Cardiac muscle cell (in vitro differentiated cells and primary cell): ENCODE data around the gene SLC16A2. TPM values are rescaled to one million over a fixed set of nuclear protein-coding genes. Genes with fewer than 3 reads are reported as not detected.

Source experiments
- DNase-seq, 2 donors: peaks; one replicate each; pipeline versions ENCODE4 v3.0.0 to v3.0.0-alpha.2; 2010 to 2017; ENCODE audit warnings: low read depth in 1 of 2, low spot score in 1 of 2
- H3K27ac ChIP-seq: fragments of 200-600 bp; sonication (generic); 2 replicates; pipeline ENCODE4 v1.5.1; 2016
- H3K27me3 ChIP-seq: fragments of 200-600 bp; sonication (generic); 2 replicates; pipeline ENCODE4 v1.6.0; 2016; ENCODE audit warnings: control low read depth
- H3K36me3 ChIP-seq: fragments of 200-600 bp; sonication (generic); 2 replicates; pipeline ENCODE4 v1.5.1; 2016; ENCODE audit warnings: control low read depth
- H3K4me1 ChIP-seq: fragments of 200-600 bp; sonication (generic); 2 replicates; pipeline ENCODE4 v1.8.1; 2017; ENCODE audit warnings: low read depth, mild to moderate bottlenecking, mixed run types
- H3K4me3 ChIP-seq: fragments of 200-600 bp; sonication (generic); 2 replicates; pipeline ENCODE4 v1.5.1; 2016; ENCODE audit warnings: mild to moderate bottlenecking
- H3K9me3 ChIP-seq: fragments of 200-600 bp; sonication (generic); 2 replicates; pipeline ENCODE4 v1.5.1; 2017; ENCODE audit warnings: low read depth, mild to moderate bottlenecking, control low read depth
- polyA plus RNA-seq: library from polyadenylated mRNA; unstranded; fragments of >200 nt; fragmentation: Nextera tagmentation; extraction: Ambion mirVana; gene quantifications from 2 replicates; pipeline ENCODE4 v1.2.1, GENCODE V29; 2016
- total RNA-seq: library from RNA; depleted of rRNA; stranded (reverse); fragments of >200 nt; gene quantifications from 2 replicates; pipeline ENCODE4 v1.2.3, GENCODE V29; 2016
- TF ChIP-seq, protein P1 (sequence below): IDR thresholded peaks from 2 replicates; pipeline ENCODE4 v1.5.1; 2012; ENCODE audit warnings: low read depth, mild to moderate bottlenecking, low read length

Gene SLC16A2
- total and polyA plus RNA-seq, 2 experiments from 2014 or later = 8.7 to 14.5 TPM

DNA sequence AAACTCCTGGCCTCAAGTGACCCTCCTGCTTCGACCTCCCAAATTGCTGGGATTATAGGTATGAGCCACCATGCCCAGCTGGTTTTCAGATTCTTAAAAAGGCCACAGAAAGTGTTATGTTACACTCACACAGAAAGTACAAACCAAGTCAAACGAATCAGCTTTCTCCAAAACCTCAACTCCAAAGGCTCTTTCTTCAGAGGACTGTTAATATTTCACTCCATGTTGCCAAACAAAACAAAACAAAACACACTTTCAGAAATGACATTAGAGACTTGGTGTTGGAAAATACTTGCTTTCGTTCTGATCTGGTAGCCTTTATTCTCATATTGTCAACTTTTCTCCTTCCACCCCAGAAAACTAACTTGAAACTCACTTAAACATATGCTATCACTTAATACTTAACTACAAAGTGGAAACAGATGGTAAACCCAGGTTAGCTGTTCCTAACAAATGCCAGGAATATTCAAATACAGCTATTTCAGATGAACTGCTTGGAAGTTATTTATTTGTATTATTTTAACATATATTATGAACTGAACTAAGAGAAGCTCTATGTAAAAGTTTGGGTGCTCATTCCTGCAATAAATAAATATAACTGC is 158.4 kb downstream of the SLC16A2 start:
- no peak overlapping the region for H3K27ac ChIP-seq
- peak in 1 of 2 donors; percentile 5 for DNase-seq

More for the DNA sequence above, 158.4 kb downstream of the SLC16A2 start:
- Histone ChIP-seq H3K36me3 (no peaks in the 10 kb centered on the region), H3K4me1 (no peaks in the 10 kb centered on the region), H3K4me3 (no peak overlapping the region), H3K9me3 (no peaks in the 10 kb centered on the region), H3K27me3 (no peaks in the 10 kb centered on the region)
- TF ChIP-seq, protein P1, sequence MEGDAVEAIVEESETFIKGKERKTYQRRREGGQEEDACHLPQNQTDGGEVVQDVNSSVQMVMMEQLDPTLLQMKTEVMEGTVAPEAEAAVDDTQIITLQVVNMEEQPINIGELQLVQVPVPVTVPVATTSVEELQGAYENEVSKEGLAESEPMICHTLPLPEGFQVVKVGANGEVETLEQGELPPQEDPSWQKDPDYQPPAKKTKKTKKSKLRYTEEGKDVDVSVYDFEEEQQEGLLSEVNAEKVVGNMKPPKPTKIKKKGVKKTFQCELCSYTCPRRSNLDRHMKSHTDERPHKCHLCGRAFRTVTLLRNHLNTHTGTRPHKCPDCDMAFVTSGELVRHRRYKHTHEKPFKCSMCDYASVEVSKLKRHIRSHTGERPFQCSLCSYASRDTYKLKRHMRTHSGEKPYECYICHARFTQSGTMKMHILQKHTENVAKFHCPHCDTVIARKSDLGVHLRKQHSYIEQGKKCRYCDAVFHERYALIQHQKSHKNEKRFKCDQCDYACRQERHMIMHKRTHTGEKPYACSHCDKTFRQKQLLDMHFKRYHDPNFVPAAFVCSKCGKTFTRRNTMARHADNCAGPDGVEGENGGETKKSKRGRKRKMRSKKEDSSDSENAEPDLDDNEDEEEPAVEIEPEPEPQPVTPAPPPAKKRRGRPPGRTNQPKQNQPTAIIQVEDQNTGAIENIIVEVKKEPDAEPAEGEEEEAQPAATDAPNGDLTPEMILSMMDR = no peak

Other genes starting within 250 kb of the SLC16A2 start
- not detected in 2 replicates for gene ZCCHC13, start 117.3 kb upstream of the SLC16A2 start, total RNA-seq
- gene ZCCHC13, start 117.3 kb upstream of the SLC16A2 start, polyA plus RNA-seq = not detected in 2 replicates
- 22.2 and 32.0 TPM in 2 replicates for gene RLIM, start 193.1 kb downstream of the SLC16A2 start, total RNA-seq
- 10.6 and 13.4 TPM in 2 replicates for gene RLIM, start 193.1 kb downstream of the SLC16A2 start, polyA plus RNA-seq